Fibroblast of skin of back (primary cell): ENCODE measurements around the gene ODC1.
"Not testable (repeated sequence)": the region's sequence is repeated elsewhere in the genome, so short reads cannot be mapped to it uniquely, and the experiment has no call there.

Experiments
- DNase-seq: peaks from one replicate; pipeline ENCODE4 v3.0.0-alpha.2; 2013

Gene ODC1

DNA sequence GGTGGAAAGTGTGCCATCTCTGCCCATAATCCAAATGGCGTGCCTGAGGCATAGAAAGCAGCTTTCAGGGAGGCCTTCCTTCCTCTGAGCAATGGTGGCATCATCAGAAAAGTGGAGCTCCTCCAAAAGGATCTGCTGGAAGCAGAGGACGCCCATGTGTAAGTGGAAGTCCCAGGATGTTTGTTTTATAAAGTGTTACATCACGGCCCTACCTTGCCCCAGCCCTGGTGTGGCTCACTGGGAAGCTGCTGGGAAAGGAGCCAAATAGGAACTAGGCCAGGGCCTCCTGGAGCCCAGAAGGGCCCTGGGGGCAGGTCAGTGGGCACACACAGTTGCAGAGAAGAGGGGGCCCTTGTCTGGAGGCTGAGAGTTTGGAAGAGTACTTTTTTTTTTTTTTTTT, 4.2 kb upstream of the ODC1 start:
- DNase-seq = peak; percentile 67

- no peak for DNase-seq
These were observed 3.7 kb upstream of the ODC1 start for GRCh38 chr2:10451819-10452218.

GRCh38 chr2:10449838-10450691, 1.9 kb upstream of the ODC1 start:
- DNase-seq = no peak

GRCh38 chr2:10449486-10449831, 1.3 kb upstream of the ODC1 start:
- no peak for DNase-seq

DNA sequence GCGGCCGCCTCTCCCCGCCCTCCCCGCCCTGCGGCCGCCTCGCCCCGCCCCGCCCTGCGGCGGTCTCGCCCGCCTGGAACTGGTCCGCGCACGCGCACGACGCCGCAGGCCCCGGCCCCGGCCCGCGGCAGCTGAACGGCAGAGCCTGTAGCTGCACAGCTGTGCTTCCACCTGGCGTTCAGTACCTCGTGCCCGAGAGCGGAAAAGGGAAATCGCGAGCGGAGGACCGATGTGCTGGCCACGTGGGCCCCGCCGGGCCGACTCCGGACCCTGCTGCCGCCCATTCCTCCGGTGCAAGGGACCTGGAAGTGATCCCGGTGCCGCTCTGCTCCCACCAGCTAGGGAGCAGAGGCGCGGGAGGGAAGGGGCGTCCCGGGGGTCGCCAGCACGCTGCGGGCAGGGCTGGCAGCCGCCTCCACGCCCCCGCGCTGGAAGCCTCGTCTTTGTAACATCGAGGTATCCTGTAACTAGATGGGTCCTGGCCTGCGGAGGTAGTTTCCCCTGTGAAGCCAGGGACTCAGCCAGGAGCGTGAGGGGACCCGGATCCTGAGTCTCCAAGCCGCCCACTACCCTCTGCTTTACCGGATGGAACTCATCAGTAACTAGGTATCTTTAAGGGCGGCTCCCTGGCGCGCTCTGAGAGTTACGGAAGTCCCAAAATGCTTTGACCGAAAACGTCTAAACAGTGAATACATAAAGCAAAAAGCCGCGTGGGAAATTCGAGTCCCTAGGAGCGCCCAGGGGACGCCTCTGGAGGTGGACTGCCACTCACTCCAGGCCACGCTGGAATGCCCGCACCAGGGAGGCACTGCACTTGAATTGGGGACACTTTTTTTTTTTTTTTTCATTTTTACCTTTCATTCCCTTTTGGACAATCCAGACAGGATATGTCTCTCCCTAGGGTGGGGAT, 704 bp upstream of the ODC1 start:
- DNase-seq = peak; percentile 91

- DNase-seq = peak; percentile 42
These were observed 730 bp downstream of the ODC1 start for GRCh38 chr2:10447300-10447894.

- no peak for DNase-seq
These were observed 1.5 kb downstream of the ODC1 start for GRCh38 chr2:10446631-10447030.

GRCh38 chr2:10444463-10444862, 3.7 kb downstream of the ODC1 start:
- no peak for DNase-seq

- not testable (repeated sequence) for DNase-seq
These were observed 5.5 kb downstream of the ODC1 start for GRCh38 chr2:10442469-10443126.

- DNase-seq = no peak
These were observed 6.2 kb downstream of the ODC1 start for GRCh38 chr2:10441948-10442347.

- DNase-seq = no peak
These were observed 7.4 kb downstream of the ODC1 start for GRCh38 chr2:10440736-10441135.

DNA sequence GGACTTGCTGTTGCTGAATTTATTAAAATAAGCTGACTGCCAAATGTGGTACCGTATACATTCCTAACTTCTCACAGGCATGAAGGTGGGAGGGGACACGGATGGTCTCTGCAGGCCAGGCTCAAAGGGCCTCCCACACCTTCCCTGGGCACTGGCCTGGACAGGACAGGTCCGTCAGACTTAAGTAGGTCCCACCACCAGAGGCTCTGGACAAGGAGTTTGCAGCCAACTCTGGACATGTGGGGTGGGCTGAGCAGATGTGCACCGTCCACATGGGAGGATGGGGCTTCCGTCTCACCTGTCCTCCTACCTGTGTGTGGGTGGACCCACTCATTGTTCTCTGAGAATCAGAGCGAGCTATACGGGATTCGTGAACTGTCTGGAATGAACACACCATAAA, 8.2 kb downstream of the ODC1 start:
- DNase-seq = no peak

GRCh38 chr2:10439185-10439879, 8.8 kb downstream of the ODC1 start:
- DNase-seq = no peak

GRCh38 chr2:10438688-10439087, 9.4 kb downstream of the ODC1 start:
- DNase-seq = no peak

DNA sequence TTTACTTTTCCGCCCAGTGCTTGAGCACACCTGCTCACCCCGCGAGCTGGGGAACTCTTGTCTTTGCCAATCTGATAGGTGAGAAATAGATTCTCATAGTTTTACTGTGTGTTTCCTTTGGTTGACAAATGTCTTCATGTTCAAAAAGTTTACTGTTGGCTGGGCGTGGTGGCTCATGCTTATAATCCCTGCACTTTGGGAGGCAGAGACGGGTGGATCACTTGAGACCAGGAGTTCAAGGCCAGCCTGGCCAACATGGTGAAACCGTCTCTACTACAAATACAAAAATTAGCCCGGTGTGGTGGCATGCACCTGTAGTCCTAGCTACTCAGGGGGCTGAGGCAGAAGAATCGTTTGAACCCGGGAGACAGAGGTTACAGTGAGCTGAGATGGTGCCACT, 10.3 kb downstream of the ODC1 start:
- DNase-seq = no peak

DNA sequence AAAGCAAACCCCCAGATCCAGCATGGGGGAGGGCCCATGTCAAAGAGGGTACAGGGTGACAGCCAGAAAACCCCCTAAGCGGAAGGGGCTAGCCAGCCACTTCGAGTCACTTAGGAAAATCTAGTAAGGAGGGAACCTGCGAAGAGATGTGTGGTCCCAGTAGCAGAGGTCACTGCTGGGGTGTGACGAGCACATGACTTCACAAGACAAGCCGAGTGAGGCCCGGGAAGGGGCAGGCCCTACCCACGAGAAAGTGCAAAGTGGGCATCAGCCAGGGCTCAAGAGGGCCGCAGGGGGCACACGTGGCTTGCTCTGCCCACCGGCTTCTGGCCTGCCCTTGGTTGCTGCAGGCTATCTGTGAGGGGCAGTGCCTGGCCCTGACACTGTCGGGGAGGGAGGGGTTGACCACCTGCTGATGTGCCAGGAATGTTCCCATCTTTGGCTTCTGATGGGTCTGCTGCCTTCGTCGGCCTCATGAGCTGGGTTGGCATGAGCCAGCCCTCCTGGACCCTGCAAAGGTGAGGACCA, 11.5 kb downstream of the ODC1 start:
- no peak for DNase-seq

- DNase-seq = no peak
These were observed 12.3 kb downstream of the ODC1 start for GRCh38 chr2:10435820-10436204.

GRCh38 chr2:10434886-10435819, 13.0 kb downstream of the ODC1 start:
- peak; percentile 67 for DNase-seq

GRCh38 chr2:10433947-10434885, 13.9 kb downstream of the ODC1 start:
- DNase-seq = no peak
